VCaP (cell line): Measurements from ENCODE around the gene AHCYL2.
A peak's percentile ranks its signal among the peaks of the same experiment; 100 is the strongest.
"Not testable (repeated sequence)": the region's sequence is repeated elsewhere in the genome, so short reads cannot be mapped to it uniquely, and the experiment has no call there.

Experiments
- H3K27ac ChIP-seq: fragments of 450-650 bp; 2 replicates; pipeline ENCODE4 v1.5.1; 2017
- TF ChIP-seq, protein P1 (sequence below): fragments of 450-650 bp; conservative IDR thresholded peaks from 2 replicates; pipeline ENCODE4 v1.5.1; 2017; ENCODE audit warnings: mild to moderate bottlenecking, moderate library complexity

AHCYL2 gene

DNA sequence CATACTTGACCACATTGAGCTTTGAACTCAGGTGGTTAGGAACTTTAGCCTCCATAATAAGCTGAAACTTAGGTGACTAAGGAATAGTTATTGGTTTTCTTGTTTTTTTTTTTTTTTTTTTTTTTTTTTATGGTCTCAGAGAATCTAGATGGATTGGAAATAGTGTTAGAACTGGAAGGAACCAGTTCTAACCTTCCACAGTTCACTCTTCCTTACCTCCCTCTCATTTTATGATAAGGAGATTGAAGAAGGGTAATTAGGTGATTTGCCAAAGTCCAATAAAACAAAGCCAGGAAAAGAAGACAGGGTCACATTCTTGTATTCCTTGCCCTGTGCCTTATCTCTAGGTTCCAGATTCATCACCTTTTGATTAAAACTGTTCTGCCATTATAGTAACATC, 137.7 kb downstream of the AHCYL2 start:
- H3K27ac ChIP-seq: no peak overlapping the region
- TF ChIP-seq, protein P1, sequence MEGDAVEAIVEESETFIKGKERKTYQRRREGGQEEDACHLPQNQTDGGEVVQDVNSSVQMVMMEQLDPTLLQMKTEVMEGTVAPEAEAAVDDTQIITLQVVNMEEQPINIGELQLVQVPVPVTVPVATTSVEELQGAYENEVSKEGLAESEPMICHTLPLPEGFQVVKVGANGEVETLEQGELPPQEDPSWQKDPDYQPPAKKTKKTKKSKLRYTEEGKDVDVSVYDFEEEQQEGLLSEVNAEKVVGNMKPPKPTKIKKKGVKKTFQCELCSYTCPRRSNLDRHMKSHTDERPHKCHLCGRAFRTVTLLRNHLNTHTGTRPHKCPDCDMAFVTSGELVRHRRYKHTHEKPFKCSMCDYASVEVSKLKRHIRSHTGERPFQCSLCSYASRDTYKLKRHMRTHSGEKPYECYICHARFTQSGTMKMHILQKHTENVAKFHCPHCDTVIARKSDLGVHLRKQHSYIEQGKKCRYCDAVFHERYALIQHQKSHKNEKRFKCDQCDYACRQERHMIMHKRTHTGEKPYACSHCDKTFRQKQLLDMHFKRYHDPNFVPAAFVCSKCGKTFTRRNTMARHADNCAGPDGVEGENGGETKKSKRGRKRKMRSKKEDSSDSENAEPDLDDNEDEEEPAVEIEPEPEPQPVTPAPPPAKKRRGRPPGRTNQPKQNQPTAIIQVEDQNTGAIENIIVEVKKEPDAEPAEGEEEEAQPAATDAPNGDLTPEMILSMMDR: no peak

DNA sequence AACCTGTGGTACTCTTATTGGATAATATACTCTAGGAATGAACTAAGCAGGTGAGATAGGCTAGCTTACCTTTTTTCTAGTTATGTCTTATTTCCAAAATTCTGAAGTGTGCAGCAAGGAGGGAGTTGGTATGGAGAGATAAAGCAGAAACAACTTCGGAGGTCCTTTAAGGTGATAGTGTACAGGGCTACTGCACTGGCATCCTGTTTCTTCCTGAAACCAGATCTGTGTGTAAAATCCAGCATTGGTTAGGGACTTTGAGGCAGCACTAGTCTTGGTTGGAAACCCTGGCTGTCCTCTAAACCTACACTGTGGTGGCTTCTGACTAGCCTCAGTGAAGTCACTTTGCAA, 142.5 kb downstream of the AHCYL2 start:
- H3K27ac ChIP-seq: peak overlapping the region; percentile 22
- TF ChIP-seq, protein P1: no peak

DNA sequence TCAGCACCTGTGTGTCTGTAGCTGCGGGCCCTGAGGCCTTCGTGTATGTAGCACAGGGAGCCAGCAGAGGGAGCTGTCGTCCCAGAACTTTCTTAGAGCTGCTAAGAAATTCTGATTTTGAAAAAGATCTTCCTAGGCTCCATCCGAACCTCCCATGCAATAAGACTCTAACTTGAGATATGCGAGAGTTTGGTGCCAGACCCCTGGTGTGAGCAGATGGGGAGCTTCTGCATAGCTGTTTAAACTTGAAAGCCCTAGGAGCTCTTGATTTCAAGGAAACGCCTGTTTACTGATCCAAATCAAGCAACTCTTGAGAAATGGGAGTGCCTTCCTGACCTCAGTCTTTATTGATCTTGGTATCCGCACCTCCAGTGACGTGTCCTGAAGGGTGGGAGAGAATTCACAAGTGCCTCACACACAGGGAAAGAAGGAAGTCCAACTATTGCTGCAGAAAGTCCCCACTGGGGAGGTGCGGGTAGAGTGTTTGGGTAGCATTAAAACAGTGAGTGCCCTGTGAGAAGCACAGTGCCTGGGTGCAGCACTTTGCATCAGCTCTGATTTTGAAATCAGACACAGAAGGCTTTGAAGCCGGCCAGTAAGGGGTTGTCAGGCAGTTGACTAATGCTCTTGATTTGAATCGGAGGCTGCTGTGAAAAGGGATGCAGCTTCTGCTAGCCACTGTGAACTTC, 143.0 kb downstream of the AHCYL2 start:
- H3K27ac ChIP-seq: peak overlapping the region; percentile 22
- TF ChIP-seq, protein P1: peak; percentile 96

DNA sequence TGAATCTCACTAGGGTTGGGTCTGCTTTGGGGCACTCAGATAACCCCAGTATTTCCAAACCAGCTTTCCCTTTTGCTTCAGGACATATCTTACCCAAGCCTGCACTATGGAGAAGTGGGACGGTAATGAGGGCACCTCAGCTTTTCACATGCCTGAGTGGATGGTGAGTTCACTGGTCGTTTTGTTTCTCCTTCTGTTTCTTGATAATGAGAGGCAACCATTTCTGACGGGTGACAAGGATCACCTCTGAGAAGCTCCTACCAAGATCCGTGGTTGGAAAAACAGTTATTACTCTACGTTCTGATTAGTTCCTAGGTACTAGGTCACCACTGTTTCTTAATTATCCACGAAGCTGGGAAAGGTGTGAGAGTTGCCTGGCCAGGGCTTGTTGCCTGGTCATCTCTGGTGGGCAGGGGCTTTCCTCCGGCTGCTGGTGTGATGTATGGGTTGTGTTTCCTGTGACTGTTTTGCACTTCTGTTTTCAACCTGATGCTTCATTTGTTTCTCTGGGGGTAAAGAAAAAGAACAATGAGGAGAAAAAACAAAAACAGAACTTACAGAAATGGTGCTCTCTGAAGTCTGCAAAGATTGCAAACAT, 143.7 kb downstream of the AHCYL2 start:
- H3K27ac ChIP-seq: peak overlapping the region; percentile 22
- TF ChIP-seq, protein P1: no peak

DNA sequence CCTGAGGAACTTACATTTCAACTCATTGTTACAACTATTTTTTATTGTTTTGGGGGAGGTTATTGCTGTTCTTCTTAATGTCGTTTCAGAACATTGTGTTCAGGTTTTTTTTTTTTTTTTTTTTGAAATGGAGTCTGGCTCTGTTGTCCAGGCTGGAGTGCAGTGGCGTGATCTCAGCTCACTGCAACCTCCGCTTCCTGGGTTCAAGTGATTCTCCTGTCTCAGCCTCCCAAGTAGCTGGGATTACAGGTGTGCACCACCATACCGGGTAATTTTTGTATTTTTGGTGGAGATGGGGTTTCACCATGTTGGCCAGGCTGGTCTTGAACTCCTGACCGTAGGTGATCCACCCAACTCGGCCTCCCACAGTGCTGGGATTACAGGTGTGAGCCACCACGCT, 144.6 kb downstream of the AHCYL2 start:
- H3K27ac ChIP-seq: not testable (repeated sequence)

DNA sequence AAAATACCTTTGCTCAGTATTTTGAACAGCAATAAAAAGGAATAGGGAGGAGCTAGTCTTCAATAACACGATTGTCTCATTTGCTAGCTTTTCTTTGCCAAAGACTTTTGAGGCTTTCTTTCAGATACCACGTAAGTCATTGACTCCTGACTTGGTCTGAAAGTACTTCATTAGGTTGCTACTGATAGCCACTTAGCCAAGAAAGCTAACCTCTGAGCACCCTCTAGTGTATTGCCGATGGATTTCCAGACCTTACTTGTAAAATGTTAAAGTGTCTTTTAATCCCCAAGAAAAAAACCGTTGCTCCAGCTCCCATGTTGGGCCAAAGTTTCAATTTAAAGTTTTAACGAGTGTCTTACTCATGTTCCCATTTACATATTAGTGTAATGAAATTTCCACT, 146.0 kb downstream of the AHCYL2 start:
- H3K27ac ChIP-seq: peak overlapping the region; percentile 61
- TF ChIP-seq, protein P1: peak; percentile 34; the same call in 1 of the 2 replicates

DNA sequence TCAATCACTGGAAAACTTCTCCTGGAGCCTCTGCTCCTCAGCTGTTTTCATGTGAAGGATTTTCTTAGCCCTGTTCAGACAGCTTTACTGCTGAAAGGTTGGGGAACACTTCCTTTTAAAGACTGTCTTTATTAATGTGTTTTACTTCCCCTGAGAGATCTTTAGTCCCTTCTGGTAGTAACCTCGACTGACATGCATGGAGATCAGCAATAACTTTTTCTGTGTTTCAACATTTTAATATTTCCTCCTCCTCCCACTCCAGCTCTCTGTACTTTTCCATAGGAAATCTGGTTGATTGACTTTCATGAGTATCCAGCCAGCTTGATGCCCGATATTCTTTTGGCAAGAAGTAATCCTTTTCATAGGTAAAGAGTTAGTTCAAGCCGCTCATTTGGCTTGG, 146.7 kb downstream of the AHCYL2 start:
- TF ChIP-seq, protein P1: no peak
- peak overlapping the region; percentile 61 for H3K27ac ChIP-seq

DNA sequence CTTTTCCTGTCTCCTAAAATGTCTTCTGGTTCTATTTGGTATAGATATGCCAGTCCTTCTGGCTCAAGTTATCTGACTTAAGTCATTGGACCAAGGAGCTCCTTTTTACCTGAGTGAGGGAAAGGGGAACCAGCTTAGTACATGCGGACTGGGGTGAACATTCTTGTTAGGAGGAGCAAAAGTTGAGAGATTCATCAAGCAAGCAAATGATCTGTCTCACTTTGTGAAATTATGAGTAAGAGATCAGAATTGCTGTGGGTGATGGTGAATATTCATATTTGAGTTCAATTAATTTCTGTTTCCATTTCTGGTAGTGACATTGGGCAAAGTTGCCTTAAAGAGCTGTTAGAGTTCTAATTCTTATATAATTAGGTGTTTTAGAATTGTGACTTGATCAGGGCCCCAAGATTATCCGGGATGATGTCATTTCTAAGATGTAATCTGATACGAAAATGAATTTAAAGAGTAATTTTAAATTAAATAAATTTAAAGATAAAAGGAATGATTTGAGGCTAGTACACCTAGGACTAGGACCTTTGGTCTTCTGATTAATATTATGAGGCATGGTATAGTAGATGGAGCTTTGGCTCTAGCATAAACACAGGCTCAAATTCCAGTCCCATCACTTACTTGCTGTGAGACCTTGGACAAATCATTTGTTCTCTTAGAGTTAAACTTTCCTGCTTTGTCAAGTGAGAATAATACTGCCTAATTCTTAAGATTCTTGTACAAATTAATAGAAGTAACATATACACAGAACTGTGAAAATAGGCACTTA, 149.0 kb downstream of the AHCYL2 start:
- TF ChIP-seq, protein P1: no peak
- H3K27ac ChIP-seq: no peak overlapping the region
